IMR-90 (cell line): Measurements from ENCODE around the gene SH3RF1. TPM values are rescaled to one million over a fixed set of nuclear protein-coding genes. Genes with fewer than 3 reads are reported as not detected.
A peak's percentile ranks its signal among the peaks of the same experiment; 100 is the strongest.

Experiments used
- ATAC-seq: fragments of 200-7000 bp; cut with Tn5 transposase; 2 replicates; pipeline ENCODE4 v1.9.1; 2020; ENCODE audit warnings: low read depth, mild to moderate bottlenecking, moderate library complexity
- BruUV-seq: library from RNA; stranded (reverse); fragments of 400-500 nt; replicated peaks from 2 replicates; lab custom pipeline; 2021; lab: Mats Ljungman, UMichigan
- CTCF ChIA-PET: fragments of 300-600 bp; formaldehyde crosslinking; extraction: SDS; loops from one replicate; lab custom pipeline; 2021; ENCODE audit warnings: antibody characterized with exemption; lab: Yijun Ruan, JAX
- POLR2A ChIA-PET: fragments of 300-600 bp; sonication (Branson Sonifier 250); formaldehyde crosslinking; loops from one replicate; lab custom pipeline; 2022; ENCODE audit warnings: antibody characterized with exemption; ENCODE audit not compliant: unreplicated experiment; lab: Charles Lee
- DNase-seq: peaks from one replicate; pipeline ENCODE4 v3.0.0; 2013
- H2AFZ ChIP-seq: replicated peaks from 2 replicates; pipeline ENCODE3; 2013; ENCODE audit warnings: low read length, mild to moderate bottlenecking; ENCODE audit not compliant: poor library complexity
- H2AK5ac ChIP-seq: 2 replicates; pipeline ENCODE4 v1.6.1; 2013; ENCODE audit warnings: low read depth, low read length, inconsistent platforms
- H2AK9ac ChIP-seq: replicated peaks from 2 replicates; pipeline ENCODE3; 2013; ENCODE audit warnings: mild to moderate bottlenecking, low read depth, low read length, moderate library complexity; ENCODE audit not compliant: poor library complexity
- H2BK120ac ChIP-seq: 2 replicates; pipeline ENCODE4 v1.6.1; 2013; ENCODE audit warnings: low read depth, low read length, inconsistent platforms
- H2BK15ac ChIP-seq: 3 replicates; pipeline ENCODE4 v1.6.1; 2013; ENCODE audit warnings: low read depth, low read length, inconsistent platforms
- H2BK20ac ChIP-seq: 2 replicates; pipeline ENCODE4 v1.6.1; 2013; ENCODE audit warnings: low read depth, mild to moderate bottlenecking, inconsistent platforms, low read length, moderate library complexity
- H2BK5ac ChIP-seq: 2 replicates; pipeline ENCODE4 v1.6.1; 2013; ENCODE audit warnings: mild to moderate bottlenecking, low read depth, low read length, inconsistent platforms; ENCODE audit not compliant: poor library complexity, severe bottlenecking
- H3K14ac ChIP-seq: replicated peaks from 2 replicates; pipeline ENCODE4 v1.6.1; 2013; ENCODE audit warnings: low read depth, low read length, inconsistent platforms
- H3K18ac ChIP-seq: 2 replicates; pipeline ENCODE4 v1.6.1; 2013; ENCODE audit warnings: low read depth, low read length, control low read depth
- H3K23ac ChIP-seq: 2 replicates; pipeline ENCODE4 v1.6.1; 2013; ENCODE audit warnings: low read depth, low read length, inconsistent platforms
- H3K27ac ChIP-seq: 2 replicates; pipeline ENCODE4 v1.5.1; 2013; ENCODE audit warnings: mild to moderate bottlenecking, control low read depth, low read length; ENCODE audit not compliant: insufficient read depth
- H3K27me3 ChIP-seq: 2 replicates; pipeline ENCODE4 v1.6.1; 2013; ENCODE audit warnings: low read length; ENCODE audit not compliant: control insufficient read depth, insufficient read depth
- H3K36me3 ChIP-seq: 2 replicates; pipeline ENCODE4 v1.6.1; 2013; ENCODE audit warnings: low read length, mixed read lengths; ENCODE audit not compliant: control insufficient read depth, insufficient read depth
- H3K4ac ChIP-seq: 2 replicates; pipeline ENCODE4 v1.6.1; 2013; ENCODE audit warnings: low read depth, low read length, inconsistent platforms
- H3K4me1 ChIP-seq: 2 replicates; pipeline ENCODE4 v1.6.1; 2013; ENCODE audit warnings: low read length, mixed read lengths; ENCODE audit not compliant: control insufficient read depth, insufficient read depth
- H3K4me2 ChIP-seq: 2 replicates; pipeline ENCODE4 v1.6.1; 2013; ENCODE audit warnings: low read depth, mild to moderate bottlenecking, control low read depth, low read length, moderate library complexity
- H3K4me3 ChIP-seq: 2 replicates; pipeline ENCODE4 v1.5.1; 2013; ENCODE audit warnings: low read depth, mild to moderate bottlenecking, control low read depth, low read length, moderate library complexity; ENCODE audit not compliant: insufficient read depth
- H3K56ac ChIP-seq: 2 replicates; pipeline ENCODE4 v1.6.1; 2013; ENCODE audit warnings: low read length, inconsistent platforms; ENCODE audit not compliant: insufficient read depth; ENCODE audit errors: extremely low read depth
- H3K79me1 ChIP-seq, 2 experiments: 2 replicates each; pipeline ENCODE4 v1.6.1; 2013; ENCODE audit warnings: low read length in 2 of 2, inconsistent platforms in 1 of 2, low read depth in 1 of 2
- H3K9ac ChIP-seq: 2 replicates; pipeline ENCODE4 v1.6.1; 2013; ENCODE audit warnings: low read depth, low read length, control low read depth
- H3K9me1 ChIP-seq: 2 replicates; pipeline ENCODE4 v1.6.1; 2013; ENCODE audit warnings: low read length, inconsistent platforms; ENCODE audit not compliant: insufficient read depth
- H3K9me3 ChIP-seq: 2 replicates; pipeline ENCODE4 v1.6.1; 2013; ENCODE audit warnings: low read length; ENCODE audit not compliant: control insufficient read depth, insufficient read depth
- H4K20me1 ChIP-seq: 2 replicates; pipeline ENCODE4 v1.6.1; 2013; ENCODE audit warnings: low read length, inconsistent platforms; ENCODE audit not compliant: insufficient read depth
- H4K5ac ChIP-seq: 2 replicates; pipeline ENCODE4 v1.6.1; 2013; ENCODE audit warnings: mild to moderate bottlenecking, low read depth, low read length, control low read depth
- H4K8ac ChIP-seq, 2 experiments: 2 replicates each; pipeline ENCODE4 v1.6.1; 2013; ENCODE audit warnings: low read depth in 2 of 2, low read length in 2 of 2, control low read depth in 1 of 2, inconsistent platforms in 1 of 2
- H4K91ac ChIP-seq: 2 replicates; pipeline ENCODE4 v1.6.1; 2013; ENCODE audit warnings: low read depth, low read length, inconsistent platforms; ENCODE audit not compliant: insufficient read depth
- USF2 ChIP-seq: fragments of 150-350 bp; IDR thresholded peaks from 2 replicates; pipeline ENCODE4 v1.6.1; 2017; ENCODE audit warnings: mild to moderate bottlenecking, antibody characterized with exemption, low read length, low read depth
- WGBS, 2 experiments: methylation state at CpG; one replicate each; pipeline versions ENCODE4 v1.1.5 to v1.1.7; 2013; ENCODE audit warnings: missing lambda C conversion rate in 2 of 2; ENCODE audit not compliant: insufficient read length in 1 of 2; ENCODE audit errors: extremely low coverage in 2 of 2; 5-methylcytosine and 5-hydroxymethylcytosine counted together
- dilution Hi-C: fragments of 300-500 bp; cut with HindIII; formaldehyde crosslinking; loops from one replicate; pipeline ENCODE4 v1.14.3; 2018; ENCODE audit warnings: low sequenced_read_pairs; ENCODE audit not compliant: unreplicated experiment
- in situ Hi-C: fragments of 300-500 bp; cut with MboI; formaldehyde crosslinking; loops from 3 replicates; pipeline ENCODE4 v1.14.3; 2019; ENCODE audit warnings: low sequenced_read_pairs, inconsistent platforms, mixed read lengths
- intact Hi-C: fragments of 100-400 bp; cut with micrococcal nuclease; formaldehyde crosslinking; loops from 2 replicates; pipeline ENCODE4 v1.10.0; 2022
- polyA plus RNA-seq, 3 experiments: library from polyadenylated mRNA; depleted of rRNA; stranded (reverse); fragments of >200 nt; gene quantifications; 2 replicates each; pipeline ENCODE4 v1.2.3, GENCODE V29; 2012; ENCODE audit warnings: low replicate concordance in 1 of 3
- total RNA-seq: library from RNA; depleted of rRNA; stranded (reverse); fragments of >200 nt; gene quantifications from 2 replicates; pipeline ENCODE4 v1.2.3, GENCODE V29; 2012

The SH3RF1 gene
- total and polyA plus RNA-seq, 2 of the 4 experiments (the other 2 are of a cell fraction) = 22.0 to 29.8 TPM

GRCh38 chr4:169154121-169154520 lies 116.6 kb downstream of the SH3RF1 start:
- Histone ChIP-seq H2AK9ac (no peak overlapping the region), H3K9me1 (peaks cover 14% of the 10 kb centered on the region), H3K4me2 (no peak overlapping the region), H2AK5ac (no peak overlapping the region), H3K27ac (no peak overlapping the region), H2BK120ac (no peak overlapping the region), H3K4me1 (peaks cover 21% of the 10 kb centered on the region), H3K79me1 (peaks cover 41 to 74% of the 10 kb centered on the region in 2 experiments), H4K5ac (no peak overlapping the region), H3K56ac (no peak overlapping the region), H2AFZ (no peak overlapping the region), H4K8ac (no peak overlapping the region), H3K9ac (no peak overlapping the region), H3K4ac (no peak overlapping the region), H4K20me1 (peaks cover 3% of the 10 kb centered on the region; the same call in 1 of the 2 replicates), H2BK20ac (no peak overlapping the region), H3K27me3 (no peaks in the 10 kb centered on the region), H3K14ac (no peak overlapping the region), H3K4me3 (no peak overlapping the region), H3K18ac (no peak overlapping the region; the same call in 1 of the 2 replicates), H2BK15ac (no peak overlapping the region), H3K9me3 (no peaks in the 10 kb centered on the region), H3K36me3 (peaks cover 11% of the 10 kb centered on the region), H4K91ac (no peak overlapping the region), H2BK5ac (peak overlapping the region; percentile 56), H3K23ac (0 out of 2 replicates have a peak overlapping the region, but pooled peaks have one; percentile 15)
- BruUV-seq = no TSS peak
- intact Hi-C loops = loop anchor here (5.0 kb wide), 1 partner anchor 113 kb away; no protein-coding TSS in a partner anchor
- DNase-seq (no peak), ATAC-seq (no peak)
- POLR2A ChIA-PET = no interaction called here
- 38% methylated on average over 1 of the region's 2 CpGs; no CpG with 5 or more reads in 1 of the 2 experiments for WGBS, 2 experiments
- in situ Hi-C loops = no loop called here
- no peak for TF ChIP-seq USF2
- CTCF ChIA-PET = no interaction called here
- dilution Hi-C loops = no loop called here
